ENCODE data around the gene GZMH. TPM values are rescaled to one million over a fixed set of nuclear protein-coding genes. Genes with fewer than 3 reads are reported as not detected.

Gene GZMH
- total RNA-seq, 1 donor from 2014 or later = 0.96 TPM

DNA sequence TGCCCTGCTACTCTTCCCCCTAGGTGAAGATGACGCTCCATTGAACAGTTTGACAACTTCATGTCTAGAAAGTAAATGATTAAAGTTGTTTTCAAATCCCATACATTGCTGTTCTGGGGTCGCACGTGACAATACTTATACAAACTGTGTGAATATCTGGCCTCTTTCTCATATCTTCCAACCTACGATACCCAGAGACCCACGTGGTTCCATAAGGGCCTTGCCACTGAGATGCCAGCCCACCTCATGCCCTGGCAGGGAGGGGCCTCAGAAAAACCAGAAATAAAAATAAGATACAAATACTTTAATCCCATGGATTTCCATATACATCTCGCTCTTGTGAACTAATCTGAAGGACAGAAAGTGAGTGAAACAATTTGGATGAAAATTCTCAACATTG is 20.0 kb upstream of the GZMH start:
- intact Hi-C loops (cut with DNase I) = no loop called here
- Histone ChIP-seq H3K27me3 (no peaks in the 10 kb centered on the region), H3K4me3 (no peak overlapping the region), H3K4me1 (no peaks in the 10 kb centered on the region), H3K36me3 (no peaks in the 10 kb centered on the region), H3K27ac (no peak overlapping the region), H3K9me3 (no peaks in the 10 kb centered on the region)
- TF ChIP-seq, protein P1, sequence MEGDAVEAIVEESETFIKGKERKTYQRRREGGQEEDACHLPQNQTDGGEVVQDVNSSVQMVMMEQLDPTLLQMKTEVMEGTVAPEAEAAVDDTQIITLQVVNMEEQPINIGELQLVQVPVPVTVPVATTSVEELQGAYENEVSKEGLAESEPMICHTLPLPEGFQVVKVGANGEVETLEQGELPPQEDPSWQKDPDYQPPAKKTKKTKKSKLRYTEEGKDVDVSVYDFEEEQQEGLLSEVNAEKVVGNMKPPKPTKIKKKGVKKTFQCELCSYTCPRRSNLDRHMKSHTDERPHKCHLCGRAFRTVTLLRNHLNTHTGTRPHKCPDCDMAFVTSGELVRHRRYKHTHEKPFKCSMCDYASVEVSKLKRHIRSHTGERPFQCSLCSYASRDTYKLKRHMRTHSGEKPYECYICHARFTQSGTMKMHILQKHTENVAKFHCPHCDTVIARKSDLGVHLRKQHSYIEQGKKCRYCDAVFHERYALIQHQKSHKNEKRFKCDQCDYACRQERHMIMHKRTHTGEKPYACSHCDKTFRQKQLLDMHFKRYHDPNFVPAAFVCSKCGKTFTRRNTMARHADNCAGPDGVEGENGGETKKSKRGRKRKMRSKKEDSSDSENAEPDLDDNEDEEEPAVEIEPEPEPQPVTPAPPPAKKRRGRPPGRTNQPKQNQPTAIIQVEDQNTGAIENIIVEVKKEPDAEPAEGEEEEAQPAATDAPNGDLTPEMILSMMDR (IDR thresholded peaks at IDR 0.05) = no peak
- no peak for DNase-seq (ENCODE audit: low spot score in 2 of 2)

DNA sequence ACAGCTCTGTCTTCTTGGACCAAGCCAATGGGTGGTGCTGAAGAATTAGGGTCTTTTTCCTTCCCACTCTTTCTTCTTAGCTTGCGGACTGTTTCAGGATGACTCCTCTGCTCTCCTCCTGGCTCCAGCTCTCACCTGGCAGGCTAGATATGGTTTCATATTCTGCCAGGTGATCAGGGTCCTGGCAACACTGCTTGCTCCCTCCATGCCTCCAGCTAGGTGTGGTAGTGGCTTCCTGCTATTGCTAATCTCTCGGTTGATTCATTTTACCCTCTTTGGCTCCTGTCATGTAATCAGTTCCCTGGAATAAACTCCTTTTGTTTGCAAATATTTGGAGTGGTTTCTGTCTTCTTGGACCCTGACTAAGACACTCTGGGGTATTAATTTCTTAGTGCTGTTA is 4.3 kb upstream of the GZMH start:
- H3K4me1 ChIP-seq = no peaks in the 10 kb centered on the region
- H3K36me3 ChIP-seq = no peaks in the 10 kb centered on the region
- H3K27ac ChIP-seq = no peak overlapping the region
- no peak overlapping the region for H3K4me3 ChIP-seq
- DNase-seq (ENCODE audit: low spot score in 2 of 2) = no peak
- H3K27me3 ChIP-seq = no peaks in the 10 kb centered on the region
- no peaks in the 10 kb centered on the region for H3K9me3 ChIP-seq
- intact Hi-C loops (cut with DNase I) = no loop called here
- TF ChIP-seq, protein P1 (IDR thresholded peaks at IDR 0.05) = no peak

DNA sequence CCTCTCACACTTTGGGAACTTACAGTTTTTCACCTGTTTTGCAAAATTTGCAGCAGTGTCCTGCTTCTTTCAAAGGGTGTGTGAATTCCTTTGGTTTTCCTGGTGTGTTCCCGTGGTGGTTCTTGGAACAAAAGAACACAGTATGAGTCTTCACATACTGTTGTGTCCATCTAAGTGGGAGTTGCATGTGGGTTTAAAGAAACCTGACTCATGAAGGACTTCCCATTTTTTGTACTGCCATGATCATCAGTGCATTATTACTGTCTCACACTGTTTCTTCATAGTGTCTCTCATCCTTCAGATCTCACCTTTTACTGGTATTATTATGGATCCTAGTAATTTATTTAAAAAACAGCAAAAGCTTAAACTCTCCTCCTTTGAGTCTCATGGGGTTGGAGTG is 3.8 kb upstream of the GZMH start:
- TF ChIP-seq, protein P1 (IDR thresholded peaks at IDR 0.05) = no peak
- H3K27ac ChIP-seq = no peak overlapping the region
- H3K27me3 ChIP-seq = no peaks in the 10 kb centered on the region
- no peaks in the 10 kb centered on the region for H3K36me3 ChIP-seq
- intact Hi-C loops (cut with DNase I) = no loop called here
- H3K4me1 ChIP-seq = no peaks in the 10 kb centered on the region
- H3K9me3 ChIP-seq = no peaks in the 10 kb centered on the region
- no peak for DNase-seq (ENCODE audit: low spot score in 2 of 2)
- H3K4me3 ChIP-seq = no peak overlapping the region

DNA sequence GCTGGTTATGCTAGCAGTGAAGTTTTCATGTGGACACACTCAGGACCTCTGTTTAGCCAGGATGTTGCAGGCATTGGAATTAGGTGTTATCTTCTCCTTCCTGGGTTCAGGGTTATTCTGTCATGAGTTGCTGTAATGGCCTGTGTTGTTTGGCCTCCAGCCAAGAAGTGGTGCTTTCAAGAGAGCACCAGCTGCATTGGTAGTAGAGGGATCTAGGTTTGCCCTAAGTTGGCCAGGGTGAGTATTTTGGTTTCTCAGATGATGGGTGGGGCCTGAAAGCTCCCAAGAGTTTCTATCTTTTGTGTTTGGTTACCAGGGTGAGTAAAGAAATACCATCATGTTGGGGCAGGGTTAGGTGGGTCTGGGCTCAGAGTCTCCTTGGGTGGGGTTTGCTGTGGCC is 2.7 kb upstream of the GZMH start:
- H3K27ac ChIP-seq = no peak overlapping the region
- H3K4me1 ChIP-seq = no peaks in the 10 kb centered on the region
- no peaks in the 10 kb centered on the region for H3K27me3 ChIP-seq
- TF ChIP-seq, protein P1 (IDR thresholded peaks at IDR 0.05) = no peak
- no peak overlapping the region for H3K4me3 ChIP-seq
- H3K9me3 ChIP-seq = no peaks in the 10 kb centered on the region
- no peak for DNase-seq (ENCODE audit: low spot score in 2 of 2)
- no peaks in the 10 kb centered on the region for H3K36me3 ChIP-seq
- intact Hi-C loops (cut with DNase I) = no loop called here

DNA sequence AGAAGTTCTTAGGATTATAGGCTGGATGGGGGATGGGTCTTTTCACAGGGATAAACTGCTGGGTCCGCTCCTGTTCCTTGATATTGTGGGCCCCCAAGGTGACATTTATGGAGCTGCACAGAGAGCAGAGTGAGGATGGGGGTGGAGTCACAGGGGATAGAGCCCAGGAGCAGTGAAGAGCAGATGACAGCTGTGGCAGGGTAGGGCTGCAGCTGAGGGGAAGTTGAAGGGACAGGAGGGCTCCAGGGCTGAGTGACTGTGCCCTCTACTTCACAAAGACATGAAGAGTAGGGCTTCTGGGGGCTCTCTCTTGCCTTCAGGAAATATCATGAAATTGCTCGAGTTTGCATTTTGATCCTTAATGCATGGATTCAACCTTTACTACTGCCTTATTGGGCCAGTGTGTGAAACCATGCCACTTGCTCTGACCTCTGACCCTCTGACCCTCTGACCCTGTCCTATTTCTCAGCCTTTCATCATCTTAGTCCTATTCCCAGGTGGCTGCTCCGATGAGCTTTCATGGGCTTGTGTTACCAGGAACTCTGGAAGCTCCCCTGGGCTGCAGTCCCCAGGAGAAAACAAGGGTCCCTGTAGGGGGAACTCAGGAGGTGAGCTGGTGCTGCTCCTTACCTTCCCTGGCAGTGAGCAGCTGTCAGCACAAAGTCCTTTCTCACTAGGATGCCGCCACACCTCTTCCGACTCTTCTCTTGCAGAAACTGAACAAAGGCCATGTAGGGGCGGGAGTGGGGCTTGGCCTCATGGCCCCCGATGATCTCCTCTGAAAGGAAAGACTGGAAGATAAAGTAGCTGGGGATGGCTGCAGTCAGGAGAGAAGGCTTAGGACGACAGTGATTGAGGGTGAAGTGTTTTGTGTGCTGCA is 1.6 kb downstream of the GZMH start:
- Histone ChIP-seq H3K9me3 (no peaks in the 10 kb centered on the region), H3K4me3 (no peak overlapping the region), H3K27ac (no peak overlapping the region), H3K4me1 (no peaks in the 10 kb centered on the region), H3K27me3 (no peaks in the 10 kb centered on the region), H3K36me3 (no peaks in the 10 kb centered on the region)
- DNase-seq (ENCODE audit: low spot score in 2 of 2) = no peak
- intact Hi-C loops (cut with DNase I) = no loop called here
- TF ChIP-seq, protein P1 (IDR thresholded peaks at IDR 0.05) = no peak

Data from ascending aorta (tissue), 2 donors.